HG03135 (cell line): ENCODE measurements around the gene RAP1GAP2.

Source experiments
- ATAC-seq: cut with Tn5 transposase; IDR thresholded peaks from one replicate; pipeline ENCODE4 v1.9.1; 2021; ENCODE audit warnings: mild to moderate bottlenecking, moderate library complexity; ENCODE audit not compliant: unreplicated experiment

The RAP1GAP2 gene

DNA sequence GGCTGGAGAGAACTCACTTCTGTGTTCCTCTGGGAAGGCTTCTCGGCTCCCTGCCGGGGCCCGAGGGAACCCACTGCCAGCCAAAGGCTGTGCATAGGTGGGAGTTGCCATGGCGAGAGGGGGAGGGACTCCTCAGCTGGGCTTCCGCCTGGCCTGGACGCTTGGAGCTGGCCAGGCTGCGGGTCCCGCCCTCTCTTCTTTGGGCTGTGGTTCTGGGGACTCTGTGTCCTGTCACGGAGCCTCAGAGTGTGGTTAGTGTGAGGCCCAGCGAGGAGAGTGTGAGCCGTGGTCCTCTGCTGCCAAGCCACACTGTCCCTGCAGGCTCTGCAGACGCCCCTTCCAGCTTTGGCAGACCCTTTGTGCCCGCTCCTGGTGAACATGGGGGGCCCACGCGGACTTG, 144.1 kb downstream of the RAP1GAP2 start:
- ATAC-seq: no peak

DNA sequence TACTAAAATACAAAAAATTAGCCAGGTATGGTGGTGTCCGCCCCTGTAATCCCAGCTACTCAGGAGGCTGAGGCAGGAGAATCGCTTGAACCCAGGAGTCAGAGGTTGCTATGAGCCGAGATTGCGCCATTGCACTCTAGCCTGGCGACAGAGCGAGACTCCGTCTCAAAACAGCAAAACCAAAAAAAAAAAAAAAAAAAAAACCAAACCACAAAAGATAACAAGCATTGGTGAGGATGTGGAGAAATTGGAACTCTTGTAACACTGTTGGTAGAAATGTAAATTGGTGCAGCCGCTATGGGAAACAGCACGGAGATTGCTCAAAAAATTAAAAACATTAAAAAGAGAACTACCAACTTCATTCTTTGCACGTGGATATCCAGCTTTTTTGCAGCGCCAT, 147.7 kb downstream of the RAP1GAP2 start:
- ATAC-seq: no peak

DNA sequence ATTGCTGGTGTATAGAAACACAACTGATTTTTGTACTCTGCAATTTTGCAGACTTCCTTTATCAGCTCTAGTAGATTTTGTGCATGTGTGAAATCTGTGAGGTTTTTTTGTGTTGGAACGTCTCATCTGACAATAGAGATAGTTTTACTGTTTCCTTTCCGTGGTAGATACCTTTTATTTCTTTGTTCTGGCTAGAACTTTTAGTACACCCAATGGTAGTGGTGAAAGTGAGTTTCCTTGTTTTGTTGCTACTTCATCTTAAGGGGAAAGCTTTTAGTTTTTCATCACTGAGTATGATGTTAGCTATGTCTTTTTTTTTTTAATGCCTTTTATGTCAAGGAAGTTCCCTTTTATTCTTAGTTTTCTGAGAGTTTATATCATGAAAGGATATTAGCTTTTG, 149.1 kb downstream of the RAP1GAP2 start:
- ATAC-seq: no peak

DNA sequence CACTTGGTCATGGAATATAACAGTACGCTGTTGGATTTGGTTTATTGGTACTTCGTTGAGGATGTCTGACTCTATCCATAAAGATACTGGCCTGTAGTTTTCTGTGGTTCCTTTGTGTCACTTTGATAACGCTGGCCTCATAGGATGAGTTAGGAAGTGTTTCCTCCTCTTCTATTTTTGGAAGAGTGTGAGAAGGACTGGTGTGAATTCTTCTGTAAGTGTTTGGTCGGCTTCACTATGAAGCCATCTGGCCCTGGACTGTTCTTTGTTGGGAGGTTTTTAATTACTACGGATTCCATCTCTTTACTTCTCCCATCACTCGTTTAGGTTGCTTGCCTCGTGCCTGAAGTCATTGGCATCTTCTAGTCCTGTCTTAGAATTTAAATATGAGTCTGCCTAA, 149.9 kb downstream of the RAP1GAP2 start:
- ATAC-seq: no peak

DNA sequence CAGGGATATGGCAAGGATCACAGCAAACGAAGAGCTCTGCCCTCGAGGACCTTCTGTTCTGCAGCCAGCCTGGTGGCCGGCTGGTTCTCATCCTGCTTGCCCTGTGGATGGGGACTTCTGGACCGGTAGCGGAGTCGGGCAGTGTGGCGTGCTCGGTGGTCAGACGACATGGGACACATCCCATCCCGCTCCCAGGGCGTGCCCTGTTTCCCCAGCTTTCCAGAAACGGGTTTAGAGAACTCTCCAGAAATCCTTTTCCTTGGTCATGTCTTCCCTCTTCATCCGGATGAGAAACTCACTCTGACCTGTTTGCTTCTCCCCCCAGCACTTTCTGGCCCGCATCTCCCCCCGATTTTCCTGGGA, 151.3 kb downstream of the RAP1GAP2 start:
- no peak for ATAC-seq

DNA sequence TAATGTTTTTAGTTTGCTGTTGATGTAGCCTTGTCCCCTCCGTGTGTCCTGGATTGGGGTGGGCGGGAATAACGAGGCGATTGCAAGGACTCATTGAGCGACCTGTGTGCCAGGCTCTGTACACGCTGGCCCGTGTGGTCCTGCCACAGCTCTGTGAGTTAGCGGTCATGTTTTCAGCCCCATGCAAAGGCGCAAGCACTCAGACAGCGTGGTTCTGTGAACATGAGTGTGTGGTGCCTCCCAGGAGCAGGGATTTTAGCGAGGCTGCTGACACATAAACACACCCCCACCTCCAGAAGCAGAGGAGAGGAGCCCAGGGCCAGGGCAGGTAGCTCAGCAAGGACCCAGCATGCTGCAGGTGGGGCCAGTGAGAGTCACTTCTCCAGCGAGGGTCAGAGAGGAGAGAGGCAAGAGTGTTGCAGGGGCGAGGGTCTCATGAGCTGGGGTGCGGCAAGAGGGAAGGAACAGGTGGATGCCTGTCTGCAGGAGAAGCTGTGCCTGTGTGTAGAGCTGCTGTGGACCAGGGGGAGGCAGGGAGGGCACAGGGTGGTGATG, 151.8 kb downstream of the RAP1GAP2 start:
- ATAC-seq: no peak

DNA sequence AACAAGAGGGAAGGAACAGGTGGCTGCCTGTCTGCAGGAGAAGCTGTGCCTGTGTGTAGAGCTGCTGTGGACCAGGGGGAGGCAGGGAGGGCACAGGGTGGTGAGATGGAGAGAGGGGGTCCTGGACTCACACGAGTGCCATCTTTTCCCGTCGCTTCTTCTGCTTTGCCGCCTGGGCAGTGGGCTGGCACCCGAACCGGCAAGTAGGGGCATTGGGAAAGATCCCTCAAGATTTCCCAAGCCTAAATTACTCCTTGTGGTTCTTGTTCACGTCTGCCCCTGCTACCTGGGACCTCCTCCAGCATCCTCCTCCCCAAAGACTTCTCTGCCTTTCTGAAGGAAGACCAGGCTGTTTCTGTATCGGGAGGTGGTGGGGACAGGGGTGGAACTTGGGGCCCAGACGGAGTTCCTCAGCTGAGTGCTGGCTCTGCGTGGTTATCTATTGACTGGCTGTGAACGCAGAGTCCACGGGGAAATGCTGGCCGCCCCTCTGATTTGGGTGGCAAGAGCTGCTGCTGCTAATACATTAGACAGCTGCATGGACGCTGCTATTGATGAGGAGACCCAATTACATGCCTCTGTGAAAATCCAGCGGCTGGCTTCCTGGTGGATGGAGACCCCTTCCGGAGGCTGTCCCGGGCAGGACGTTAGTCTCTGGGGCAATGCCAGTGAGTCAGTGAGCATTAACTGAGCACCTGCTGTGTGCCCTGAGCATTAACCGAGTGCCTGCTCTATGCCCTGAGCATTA, 152.7 kb downstream of the RAP1GAP2 start:
- ATAC-seq: no peak

DNA sequence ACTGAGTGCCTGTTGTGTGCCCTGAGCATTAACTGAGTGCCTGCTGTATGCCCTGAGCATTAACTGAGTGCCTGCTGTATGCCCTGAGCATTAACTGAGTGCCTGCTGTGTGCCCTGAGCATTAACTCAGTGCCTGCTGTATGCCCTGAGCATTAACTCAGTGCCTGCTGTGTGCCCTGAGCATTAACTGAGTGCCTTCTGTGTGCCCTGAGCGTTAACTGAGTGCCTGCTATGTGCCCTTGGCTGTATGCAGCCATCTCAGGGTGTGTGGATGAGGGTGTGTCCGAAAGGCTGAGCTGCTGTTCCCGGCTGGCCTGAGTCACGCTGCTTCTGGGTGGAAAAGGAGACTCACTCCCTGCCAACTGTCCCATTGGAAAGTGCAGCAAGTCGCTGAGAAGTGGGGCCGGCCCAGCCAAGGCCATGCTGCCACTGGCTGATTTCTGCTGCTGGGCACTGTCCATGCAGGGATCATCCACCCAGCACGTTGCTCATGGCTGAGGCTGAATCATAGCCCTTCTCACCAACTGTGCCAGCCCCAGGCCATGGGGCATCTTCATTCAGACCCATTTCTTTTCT, 153.3 kb downstream of the RAP1GAP2 start:
- ATAC-seq: no peak

DNA sequence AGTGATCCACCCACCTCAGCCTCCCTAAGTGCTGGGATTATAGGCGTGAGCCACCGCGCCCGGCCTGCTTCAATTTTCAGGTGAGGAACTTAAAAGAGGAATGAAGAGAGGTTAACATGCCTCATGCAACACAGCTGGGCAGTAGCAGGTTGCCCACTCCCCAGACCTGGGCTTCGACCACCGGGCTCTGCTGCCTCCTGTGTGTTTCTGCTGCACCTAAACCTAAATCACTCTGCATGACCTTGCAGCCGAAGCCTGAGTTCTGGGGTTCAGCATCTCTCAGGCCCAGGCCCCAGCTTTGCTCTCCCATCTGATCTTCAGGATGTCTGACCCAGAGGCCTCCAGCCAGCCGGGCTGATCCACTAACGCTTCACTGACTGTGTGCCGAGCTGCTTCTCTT, 154.6 kb downstream of the RAP1GAP2 start:
- no peak for ATAC-seq

DNA sequence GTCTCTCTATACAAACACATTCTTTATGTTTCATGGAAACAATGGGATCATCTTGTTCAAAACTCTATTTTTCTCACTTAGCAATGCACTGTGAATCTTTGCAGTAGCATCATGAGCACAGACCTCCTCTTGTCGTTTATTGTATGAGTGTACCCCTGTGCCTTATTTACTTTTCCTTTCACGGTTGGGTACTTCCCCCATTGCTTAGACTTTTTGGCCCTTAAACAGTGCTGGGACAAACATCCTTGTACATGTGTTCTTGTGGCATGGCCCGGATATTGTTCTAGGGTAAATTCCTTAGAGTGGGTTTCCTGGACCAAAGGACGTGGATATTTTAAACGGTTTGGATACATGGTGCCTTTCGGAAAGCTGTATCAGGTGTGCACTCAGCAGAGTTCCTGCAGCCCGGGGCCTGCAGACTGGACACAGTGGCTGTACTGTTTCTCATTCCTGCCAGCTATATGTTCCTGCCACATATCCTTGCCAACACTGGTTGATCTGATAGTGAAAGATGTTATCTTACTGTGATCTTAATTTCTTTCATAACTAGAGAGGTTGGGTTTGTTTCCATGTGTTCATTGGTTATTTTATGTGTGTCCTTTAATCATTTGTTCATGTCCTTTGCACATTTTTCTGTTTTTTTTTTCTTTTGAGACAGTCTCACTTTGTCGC, 156.1 kb downstream of the RAP1GAP2 start:
- ATAC-seq: no peak

DNA sequence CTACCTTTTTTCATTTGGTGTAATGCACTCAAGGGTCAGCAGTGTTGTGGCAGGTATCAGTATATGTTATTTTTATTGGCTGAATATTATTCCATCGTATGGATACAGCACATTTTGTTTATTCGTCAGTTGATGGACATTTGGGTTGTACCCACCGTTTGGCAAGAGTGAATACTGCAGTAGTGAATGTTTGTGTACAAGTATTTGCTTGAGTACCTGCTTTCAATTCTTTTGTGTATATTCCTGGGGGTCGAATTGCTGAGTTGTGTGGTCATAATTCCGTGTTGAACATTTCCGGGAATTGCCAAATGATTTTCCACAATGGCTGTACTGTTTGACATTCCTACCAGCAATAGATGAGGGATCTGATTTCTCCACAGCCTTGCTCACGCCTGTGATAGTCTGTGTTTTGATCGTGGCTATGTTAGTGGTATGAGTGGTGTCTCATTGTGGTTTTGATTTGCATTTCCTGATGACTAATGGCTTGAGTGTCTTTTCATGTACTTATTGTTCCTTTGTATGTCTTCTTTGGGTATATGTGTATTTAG, 158.7 kb downstream of the RAP1GAP2 start:
- no peak for ATAC-seq

DNA sequence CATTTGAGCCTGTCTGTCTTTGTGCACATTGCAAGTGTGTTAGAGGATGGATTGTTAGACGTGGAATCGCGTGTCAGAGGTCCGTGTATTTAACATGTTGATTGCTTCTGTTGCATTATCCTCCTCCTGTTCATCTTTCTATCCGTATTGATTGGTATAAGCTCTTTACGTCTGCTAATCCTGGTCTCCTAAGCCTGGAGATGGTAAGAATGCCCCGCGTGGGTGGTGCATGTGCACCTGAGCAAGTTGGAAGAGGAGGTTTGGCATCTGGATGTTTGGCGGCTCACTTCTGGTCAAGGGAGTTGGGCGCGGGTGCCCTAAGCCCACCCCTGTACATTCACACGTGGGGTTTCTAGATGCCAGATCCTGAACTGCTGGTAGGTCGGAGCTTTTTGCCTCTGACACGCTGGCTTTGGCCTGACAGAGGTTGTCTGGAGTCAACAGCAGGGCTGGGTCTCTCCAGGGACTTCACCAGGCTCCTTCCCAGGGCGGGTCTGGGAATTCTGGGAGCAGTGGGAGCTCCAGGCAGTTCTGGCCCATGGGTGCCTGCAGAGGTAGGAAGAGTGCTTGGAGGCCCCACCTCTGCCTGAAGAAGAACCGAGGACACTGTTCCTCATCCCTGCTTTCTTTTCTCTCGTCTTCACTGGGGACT, 159.8 kb downstream of the RAP1GAP2 start:
- no peak for ATAC-seq

DNA sequence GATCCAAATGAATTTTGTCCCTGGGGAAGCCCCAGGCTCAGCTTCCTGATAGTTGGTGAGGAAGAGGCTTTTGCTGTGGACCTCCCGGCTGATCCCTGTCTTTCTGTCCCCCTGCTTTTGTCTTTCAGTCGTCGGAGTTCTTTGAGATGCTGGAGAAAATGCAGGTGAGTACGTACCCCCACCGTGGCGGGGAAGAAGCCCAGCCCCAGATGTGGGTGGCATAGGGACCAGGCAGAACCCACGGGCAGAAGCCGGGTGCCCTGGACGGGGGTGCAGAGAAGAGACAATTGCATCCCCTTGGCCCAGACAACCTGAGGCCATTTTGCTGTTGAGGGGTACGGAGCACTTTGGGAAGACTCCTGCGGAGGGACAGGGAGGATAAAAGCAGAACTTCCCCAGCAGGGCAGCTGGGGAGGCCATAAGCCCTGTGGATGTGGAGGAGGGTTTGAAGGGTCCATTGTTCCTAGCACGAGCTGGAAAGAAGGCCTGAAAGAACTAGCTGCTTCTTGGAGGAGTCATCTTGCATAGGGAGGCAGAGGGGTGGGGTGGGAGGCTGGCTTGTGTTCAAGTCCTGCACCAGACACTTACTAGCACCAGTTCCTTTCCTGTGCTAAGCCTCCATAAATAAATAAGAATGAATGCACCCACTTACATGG, 161.5 kb downstream of the RAP1GAP2 start:
- no peak for ATAC-seq

DNA sequence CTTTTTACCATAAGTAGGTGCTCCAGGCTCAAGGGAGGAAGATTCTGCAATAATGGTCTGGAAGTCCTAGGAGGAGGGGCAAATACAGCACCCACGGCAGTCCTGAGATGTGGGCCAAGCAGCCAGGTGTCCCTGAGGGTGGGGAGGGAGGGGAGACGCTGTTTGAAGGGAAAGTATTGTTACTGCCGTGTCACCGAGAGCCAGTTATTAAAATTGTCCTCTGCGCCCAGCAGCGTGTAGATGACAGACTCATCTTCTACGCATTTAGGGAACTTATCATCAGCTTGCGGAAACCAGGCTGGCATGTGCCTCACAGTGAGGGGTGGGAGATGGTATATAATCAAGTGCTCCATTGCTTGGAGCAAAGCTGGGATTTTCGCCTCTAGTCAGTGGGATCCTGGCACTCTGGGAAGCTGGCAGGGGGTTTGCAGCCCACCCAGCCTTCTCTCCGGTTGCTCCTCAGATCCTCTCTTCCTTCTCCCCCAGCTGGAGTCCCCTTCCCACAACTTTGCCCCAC, 162.5 kb downstream of the RAP1GAP2 start:
- no peak for ATAC-seq

DNA sequence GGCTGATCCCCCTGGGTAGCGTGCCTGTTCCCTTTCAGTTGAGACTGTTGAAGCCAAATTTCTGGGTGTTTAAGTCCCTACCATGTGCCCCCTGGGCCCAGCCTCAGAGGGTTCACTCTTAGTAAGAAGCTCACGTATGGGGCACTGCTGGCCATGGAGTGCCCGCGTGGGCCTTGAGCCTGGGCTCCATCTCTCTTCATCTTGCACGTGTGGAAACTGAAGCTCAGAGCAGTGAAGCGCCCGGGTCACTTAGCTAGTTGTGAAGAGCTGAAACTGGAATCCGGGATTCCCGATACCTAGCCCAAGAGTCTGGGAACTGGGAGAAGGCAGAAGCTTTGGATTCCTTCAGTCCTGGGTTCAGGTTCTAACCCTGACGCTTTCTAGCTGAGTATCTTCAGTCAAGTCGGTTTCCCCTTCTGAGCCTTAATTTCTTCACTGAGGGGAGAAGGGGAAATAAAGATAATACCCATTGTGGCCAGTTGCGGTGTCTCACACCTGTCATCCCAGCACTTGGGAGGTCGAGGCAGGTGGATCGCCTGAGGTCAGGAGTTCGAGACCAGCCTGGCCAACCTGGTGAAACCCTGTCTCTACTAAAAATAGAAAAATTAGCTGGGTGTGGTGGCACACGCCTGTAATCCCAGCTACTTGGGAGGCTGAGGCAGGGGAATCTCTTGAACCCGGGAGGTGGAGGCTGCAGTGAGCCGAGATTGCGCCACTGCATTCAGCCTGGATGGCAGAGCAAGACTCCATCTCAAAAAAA, 163.3 kb downstream of the RAP1GAP2 start:
- ATAC-seq: no peak

DNA sequence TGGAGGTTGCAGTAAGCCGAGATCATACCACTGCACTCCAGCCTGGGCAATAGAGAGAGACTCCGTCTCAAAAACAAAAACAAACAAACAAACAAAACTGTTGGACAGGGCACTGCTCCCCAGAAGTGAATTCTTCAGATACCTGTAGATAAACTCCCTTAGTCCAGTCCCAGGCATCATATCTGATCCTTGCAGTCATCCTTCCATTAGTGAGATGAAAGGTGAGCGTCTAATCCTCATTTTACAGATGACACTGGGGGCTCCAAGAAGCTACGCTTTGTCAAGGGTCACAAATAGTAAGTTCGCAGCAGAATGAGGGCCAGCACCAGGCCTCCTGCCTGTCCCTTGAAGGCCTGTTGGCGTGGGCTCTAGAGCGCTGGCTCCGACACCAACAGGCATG, 165.2 kb downstream of the RAP1GAP2 start:
- ATAC-seq: no peak

DNA sequence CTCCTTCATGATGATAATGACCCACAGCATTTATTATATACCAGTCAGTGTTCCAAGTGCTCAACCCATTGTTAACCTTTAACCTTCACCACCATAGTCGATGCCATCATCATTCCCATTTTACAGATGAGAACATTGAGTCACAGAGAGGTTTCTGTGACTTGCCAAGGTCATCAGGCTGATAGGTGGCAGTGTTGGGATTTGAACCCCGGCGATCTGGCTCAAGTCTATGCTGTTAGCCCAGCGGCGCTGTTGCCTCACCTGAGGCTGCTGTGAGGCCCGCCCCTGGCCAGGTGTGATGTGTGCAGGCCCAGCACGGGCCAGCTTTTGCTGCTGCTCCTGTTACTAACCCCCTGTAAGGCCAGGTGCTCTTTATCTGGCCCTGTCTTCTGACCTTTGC, 166.0 kb downstream of the RAP1GAP2 start:
- no peak for ATAC-seq

DNA sequence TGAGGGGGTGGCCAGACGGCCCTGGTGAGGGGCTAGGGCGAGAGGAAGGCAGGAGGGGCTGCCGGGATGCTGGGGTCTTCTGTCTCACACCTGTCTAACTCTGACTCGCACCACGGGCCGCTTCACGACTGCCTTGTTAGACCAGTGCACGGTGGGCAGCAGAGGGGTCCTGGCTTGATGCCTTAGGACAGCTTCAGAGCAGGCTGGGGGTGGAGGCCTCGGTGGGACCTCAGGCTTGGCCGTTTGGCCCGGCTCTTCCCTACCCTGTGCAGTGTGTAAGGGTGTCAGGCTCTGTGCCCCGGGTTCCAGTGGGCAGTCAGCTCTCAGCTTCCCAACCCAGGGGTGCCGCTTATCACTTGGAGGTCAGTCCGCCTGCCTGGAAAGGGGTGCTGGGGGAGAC, 166.5 kb downstream of the RAP1GAP2 start:
- no peak for ATAC-seq

DNA sequence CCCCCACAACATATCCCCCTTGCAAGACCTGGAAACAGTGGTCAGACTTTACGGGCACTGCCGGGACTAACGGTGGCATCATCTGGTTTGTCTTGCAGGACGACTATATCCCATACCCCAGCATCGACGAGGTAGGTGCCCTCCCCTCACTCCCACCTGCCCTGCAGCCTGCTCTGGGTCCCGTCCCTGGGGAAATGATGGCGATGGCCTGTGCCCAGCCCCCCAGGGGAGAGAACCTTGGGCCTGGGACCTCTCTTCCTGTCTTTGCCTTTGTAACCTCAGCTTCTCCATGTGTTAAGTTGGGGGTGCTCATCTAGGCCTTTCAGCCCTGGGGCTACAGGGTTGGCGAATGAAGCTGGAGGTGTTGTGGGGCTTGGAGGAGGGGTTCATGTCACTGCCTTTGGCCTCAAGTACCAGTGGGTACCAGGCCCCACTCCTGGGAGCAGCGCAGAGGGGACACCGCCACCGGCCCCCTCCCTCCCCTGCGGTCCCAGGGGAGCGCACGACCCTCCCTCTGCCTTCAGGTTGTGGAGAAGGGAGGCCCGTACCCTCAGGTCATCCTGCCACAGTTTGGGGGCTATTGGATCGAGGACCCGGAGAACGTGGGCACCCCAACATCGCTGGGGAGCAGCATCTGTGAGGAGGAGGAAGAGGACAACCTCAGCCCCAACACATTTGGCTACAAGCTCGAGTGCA, 167.2 kb downstream of the RAP1GAP2 start:
- no peak for ATAC-seq
